CD4-positive, CD25-positive, alpha-beta regulatory T cell (primary cell): ENCODE measurements around the gene MAPKAP1. TPM values are rescaled to one million over a fixed set of nuclear protein-coding genes. Genes with fewer than 3 reads are reported as not detected.

Source experiments
- ATAC-seq, 2 donors: fragments of 150-1000 bp; cut with Tn5 transposase; one replicate each; pipeline ENCODE4 v1.10.0; 2021; ENCODE audit warnings: low read depth in 2 of 2, moderate number of reproducible peaks in 2 of 2, moderate library complexity in 1 of 2
- DNase-seq, 3 donors: peaks; one replicate each; pipeline versions ENCODE4 v3.0.0 to v3.0.0-alpha.2; 2012 to 2022; ENCODE audit warnings: mixed read lengths in 1 of 3
- H3K27ac ChIP-seq: one replicate; pipeline ENCODE4 v1.7.0; 2013; ENCODE audit warnings: mild to moderate bottlenecking, low read length; ENCODE audit not compliant: insufficient read depth, poor library complexity, severe bottlenecking
- H3K27me3 ChIP-seq: one replicate; pipeline ENCODE4 v1.7.0; 2013; ENCODE audit warnings: low read length; ENCODE audit not compliant: control insufficient read depth, insufficient read depth
- H3K36me3 ChIP-seq: one replicate; pipeline ENCODE4 v1.7.0; 2013; ENCODE audit warnings: mild to moderate bottlenecking, low read length, moderate library complexity; ENCODE audit not compliant: control insufficient read depth, insufficient read depth
- H3K4me1 ChIP-seq: 2 replicates; pipeline ENCODE4 v1.7.0; 2013; ENCODE audit warnings: mild to moderate bottlenecking, low read length; ENCODE audit not compliant: insufficient read depth, control insufficient read depth, poor library complexity, severe bottlenecking
- H3K4me3 ChIP-seq: one replicate; pipeline ENCODE4 v1.7.0; 2013; ENCODE audit warnings: low read depth, mild to moderate bottlenecking, low read length, moderate library complexity
- H3K9me3 ChIP-seq, 2 experiments: 1 replicate in 1 of 2; 2 replicates in 1 of 2; pipeline ENCODE4 v1.7.0; 2013; ENCODE audit warnings: low read length in 2 of 2, mild to moderate bottlenecking in 1 of 2, moderate library complexity in 1 of 2; ENCODE audit not compliant: control insufficient read depth in 2 of 2
- H3K27ac Mint-ChIP-seq, 3 donors: one replicate each; pipeline ENCODE4 v1.8.0; 2020 to 2022; ENCODE audit warnings: mild to moderate bottlenecking in 3 of 3, mixed read lengths in 3 of 3, moderate library complexity in 2 of 3
- H3K27me3 Mint-ChIP-seq: one replicate; pipeline ENCODE4 v1.8.0; 2022; ENCODE audit warnings: mild to moderate bottlenecking, mixed read lengths
- H3K36me3 Mint-ChIP-seq: one replicate; pipeline ENCODE4 v1.8.0; 2020; ENCODE audit warnings: mixed read lengths
- H3K4me1 Mint-ChIP-seq, 4 donors: one replicate each; pipeline ENCODE4 v1.8.0; 2020 to 2022; ENCODE audit warnings: mixed read lengths in 4 of 4, mild to moderate bottlenecking in 1 of 4
- H3K4me3 Mint-ChIP-seq, 4 donors: one replicate each; pipeline ENCODE4 v1.8.0; 2020 to 2022; ENCODE audit warnings: mild to moderate bottlenecking in 4 of 4, mixed read lengths in 4 of 4, moderate library complexity in 3 of 4
- H3K9me3 Mint-ChIP-seq, 7 donors: one replicate each; pipeline ENCODE4 v1.8.0; 2020 to 2022; ENCODE audit warnings: mixed read lengths in 7 of 7, mild to moderate bottlenecking in 3 of 7, moderate library complexity in 2 of 7
- polyA plus RNA-seq, 4 donors: library from polyadenylated mRNA; unstranded; fragments of 300-500 nt; fragmentation: Illumina TruSeq; gene quantifications; one replicate each; pipeline ENCODE4 v1.2.3, GENCODE V29; 2021
- total RNA-seq: library from RNA; stranded (reverse); gene quantifications from one replicate; pipeline ENCODE4 v1.2.3, GENCODE V29; 2022

MAPKAP1 gene
- total and polyA plus RNA-seq, 5 donors from 2014 or later = 40.8 to 53.2 (median 47.3) TPM

- Mint-ChIP-seq H3K4me1 (peaks cover 46 to 67% (median 56%) of the 10 kb centered on the region in 4 donors), H3K27me3 (no peaks in the 10 kb centered on the region), H3K36me3 (peaks cover 25% of the 10 kb centered on the region), H3K9me3 (no peaks in the 10 kb centered on the region), H3K4me3 (no peak overlapping the region), H3K27ac (peak overlapping the region in 2 of 3 donors; percentile 47 to 70)
- DNase-seq (no peak), ATAC-seq (peak in 1 of 2 donors; percentile 54)
- peaks cover 21% of the 10 kb centered on the region for H3K36me3 ChIP-seq
- peaks cover 26% of the 10 kb centered on the region for H3K4me1 ChIP-seq
- no peaks in the 10 kb centered on the region for H3K27me3 ChIP-seq
- no peak overlapping the region for H3K27ac ChIP-seq
- H3K9me3 ChIP-seq = no peaks in the 10 kb centered on the region
- no peak overlapping the region for H3K4me3 ChIP-seq
Observed at GRCh38 chr9:125649315-125649714, 57.7 kb downstream of the MAPKAP1 start.

- peaks cover 44 to 67% (median 52%) of the 10 kb centered on the region in 4 donors for H3K4me1 Mint-ChIP-seq
- H3K36me3 Mint-ChIP-seq = peaks cover 28% of the 10 kb centered on the region
- Histone ChIP-seq H3K36me3 (peaks cover 15% of the 10 kb centered on the region), H3K4me3 (no peak overlapping the region), H3K27ac (no peak overlapping the region), H3K9me3 (no peaks in the 10 kb centered on the region), H3K27me3 (no peaks in the 10 kb centered on the region), H3K4me1 (peaks cover 26% of the 10 kb centered on the region)
- ATAC-seq = no peak
- no peak overlapping the region for H3K4me3 Mint-ChIP-seq
- peak overlapping the region in 1 of 3 donors; percentile 84 for H3K27ac Mint-ChIP-seq
- no peak for DNase-seq
- no peaks in the 10 kb centered on the region for H3K9me3 Mint-ChIP-seq
- H3K27me3 Mint-ChIP-seq = no peaks in the 10 kb centered on the region
Observed at GRCh38 chr9:125648294-125648693, 58.7 kb downstream of the MAPKAP1 start.

- ATAC-seq (peak in 1 of 2 donors; percentile 12), DNase-seq (peak in 2 of 3 donors; percentile 21 to 38)
- peaks cover 2% of the 10 kb centered on the region for H3K36me3 ChIP-seq
- Mint-ChIP-seq H3K4me1 (peaks cover 39 to 69% (median 45%) of the 10 kb centered on the region in 4 donors), H3K36me3 (peaks cover 18% of the 10 kb centered on the region), H3K27me3 (no peaks in the 10 kb centered on the region), H3K9me3 (no peaks in the 10 kb centered on the region), H3K27ac (peak overlapping the region; percentile 80 to 93 (median 90)), H3K4me3 (peak overlapping the region; percentile 61 to 75 (median 65))
- no peaks in the 10 kb centered on the region for H3K27me3 ChIP-seq
- peaks cover 26% of the 10 kb centered on the region for H3K4me1 ChIP-seq
- H3K4me3 ChIP-seq = peak overlapping the region; percentile 84
- no peaks in the 10 kb centered on the region for H3K9me3 ChIP-seq
- peak overlapping the region; percentile 47 for H3K27ac ChIP-seq
Observed at GRCh38 chr9:125646621-125647100, 60.3 kb downstream of the MAPKAP1 start.

- Mint-ChIP-seq H3K4me3 (peak overlapping the region; percentile 61 to 75 (median 65)), H3K36me3 (peaks cover 18% of the 10 kb centered on the region), H3K4me1 (peaks cover 39 to 67% (median 45%) of the 10 kb centered on the region in 4 donors), H3K9me3 (no peaks in the 10 kb centered on the region), H3K27me3 (no peaks in the 10 kb centered on the region), H3K27ac (peak overlapping the region; percentile 80 to 93 (median 90))
- no peaks in the 10 kb centered on the region for H3K27me3 ChIP-seq
- H3K36me3 ChIP-seq = no peaks in the 10 kb centered on the region
- ATAC-seq (no peak), DNase-seq (no peak)
- H3K9me3 ChIP-seq = no peaks in the 10 kb centered on the region
- peaks cover 26% of the 10 kb centered on the region for H3K4me1 ChIP-seq
- H3K27ac ChIP-seq = peak overlapping the region; percentile 47
- H3K4me3 ChIP-seq = peak overlapping the region; percentile 84
Observed at GRCh38 chr9:125646217-125646616, 60.8 kb downstream of the MAPKAP1 start.

- Histone ChIP-seq H3K36me3 (no peaks in the 10 kb centered on the region), H3K27ac (no peak overlapping the region), H3K4me3 (no peak overlapping the region), H3K9me3 (no peaks in the 10 kb centered on the region), H3K4me1 (peaks cover 26% of the 10 kb centered on the region), H3K27me3 (no peaks in the 10 kb centered on the region)
- no peaks in the 10 kb centered on the region for H3K9me3 Mint-ChIP-seq
- DNase-seq (no peak), ATAC-seq (no peak)
- H3K36me3 Mint-ChIP-seq = peaks cover 10% of the 10 kb centered on the region
- peaks cover 27 to 54% (median 34%) of the 10 kb centered on the region in 4 donors for H3K4me1 Mint-ChIP-seq
- peak overlapping the region in 1 of 4 donors; percentile 68 for H3K4me3 Mint-ChIP-seq
- no peaks in the 10 kb centered on the region for H3K27me3 Mint-ChIP-seq
- no peak overlapping the region for H3K27ac Mint-ChIP-seq
Observed at GRCh38 chr9:125644819-125645507, 62.0 kb downstream of the MAPKAP1 start.

- Mint-ChIP-seq H3K4me1 (peaks cover 32 to 44% (median 42%) of the 10 kb centered on the region in 4 donors), H3K27ac (no peak overlapping the region)
- peaks cover 17% of the 10 kb centered on the region for H3K4me1 ChIP-seq
Observed at GRCh38 chr9:125642311-125642710, 64.7 kb downstream of the MAPKAP1 start.

GRCh38 chr9:125639057-125639456 is 68.0 kb downstream of the MAPKAP1 start:
- no peak overlapping the region for H3K27ac Mint-ChIP-seq
- DNase-seq (no peak), ATAC-seq (no peak)
- peaks cover 16% of the 10 kb centered on the region for H3K36me3 Mint-ChIP-seq
- H3K9me3 ChIP-seq = no peaks in the 10 kb centered on the region
- no peak overlapping the region for H3K4me3 ChIP-seq
- H3K4me3 Mint-ChIP-seq = no peak overlapping the region
- peaks cover 2% of the 10 kb centered on the region for H3K36me3 ChIP-seq
- H3K27ac ChIP-seq = no peak overlapping the region
- H3K4me1 Mint-ChIP-seq = peaks cover 37 to 48% (median 39%) of the 10 kb centered on the region in 4 donors
- no peaks in the 10 kb centered on the region for H3K27me3 Mint-ChIP-seq
- no peaks in the 10 kb centered on the region for H3K4me1 ChIP-seq
- no peaks in the 10 kb centered on the region for H3K9me3 Mint-ChIP-seq
- H3K27me3 ChIP-seq = no peaks in the 10 kb centered on the region

More at GRCh38 chr9:125642311-125642710, 64.7 kb downstream of the MAPKAP1 start:
- ATAC-seq (no peak), DNase-seq (no peak)
- H3K9me3 ChIP-seq = no peaks in the 10 kb centered on the region
- no peaks in the 10 kb centered on the region for H3K9me3 Mint-ChIP-seq
- H3K27ac ChIP-seq = no peak overlapping the region
- no peak overlapping the region for H3K4me3 ChIP-seq
- peaks cover 17% of the 10 kb centered on the region for H3K36me3 Mint-ChIP-seq
- H3K4me3 Mint-ChIP-seq = no peak overlapping the region
- no peaks in the 10 kb centered on the region for H3K27me3 Mint-ChIP-seq
- H3K27me3 ChIP-seq = no peaks in the 10 kb centered on the region
- H3K36me3 ChIP-seq = no peaks in the 10 kb centered on the region
